WTC11 (cell line): ENCODE results near the gene COL20A1. TPM values are rescaled to one million over a fixed set of nuclear protein-coding genes. Genes with fewer than 3 reads are reported as not detected.

ENCODE experiments used
- ATAC-seq: fragments of 200-7000 bp; cut with Tn5 transposase; 2 replicates; pipeline ENCODE4 v1.10.0; 2021; ENCODE audit warnings: mild to moderate bottlenecking, moderate library complexity
- CTCF ChIA-PET: fragments of 300-600 bp; sonication (Branson Sonifier 250); formaldehyde crosslinking; loops from one replicate; lab custom pipeline; 2021; ENCODE audit warnings: antibody characterized with exemption; lab: Charles Lee
- POLR2A ChIA-PET: fragments of 350-600 bp; sonication (Branson Sonifier 250); formaldehyde crosslinking; loops from one replicate; lab custom pipeline; 2021; ENCODE audit warnings: antibody characterized with exemption; lab: Charles Lee
- DNase-seq: peaks from one replicate; pipeline ENCODE4 v3.0.0; 2021; ENCODE audit warnings: low spot score
- H3K27ac Mint-ChIP-seq: 2 replicates; pipeline ENCODE4 v1.8.0; 2021; ENCODE audit warnings: mixed read lengths
- H3K27me3 Mint-ChIP-seq: 2 replicates; pipeline ENCODE4 v1.8.0; 2021; ENCODE audit warnings: low read depth, mild to moderate bottlenecking, moderate library complexity, mixed read lengths
- H3K36me3 Mint-ChIP-seq: 2 replicates; pipeline ENCODE4 v1.8.0; 2021; ENCODE audit warnings: mixed read lengths
- H3K4me1 Mint-ChIP-seq: 2 replicates; pipeline ENCODE4 v1.8.0; 2022; ENCODE audit warnings: mixed read lengths
- H3K4me3 Mint-ChIP-seq: 2 replicates; pipeline ENCODE4 v1.8.0; 2021; ENCODE audit warnings: mild to moderate bottlenecking, moderate library complexity, mixed read lengths
- H3K9me3 Mint-ChIP-seq: 2 replicates; pipeline ENCODE4 v1.8.0; 2021; ENCODE audit warnings: mixed read lengths
- ATF3 ChIP-seq: sonication (generic); formaldehyde crosslinking; conservative IDR thresholded peaks from 2 replicates; pipeline ENCODE4 v1.8.1; 2022; ENCODE audit warnings: mild to moderate bottlenecking, missing genetic modification reagents
- EMX1 ChIP-seq: fragments of 250-450 bp; sonication (Bioruptor Pico); IDR thresholded peaks from 2 replicates; pipeline ENCODE4 v1.8.0; 2021; ENCODE audit warnings: mild to moderate bottlenecking
- GABPB1 ChIP-seq: sonication (generic); formaldehyde crosslinking; IDR thresholded peaks from 2 replicates; pipeline ENCODE4 v1.8.1; 2023; ENCODE audit warnings: mild to moderate bottlenecking, missing genetic modification reagents
- JAZF1 ChIP-seq: fragments of 250-450 bp; sonication (Bioruptor Pico); IDR thresholded peaks from 2 replicates; pipeline ENCODE4 v1.9.0; 2021; ENCODE audit warnings: moderate library complexity, mild to moderate bottlenecking, inconsistent platforms
- MYBL2 ChIP-seq: sonication (generic); formaldehyde crosslinking; IDR thresholded peaks from 2 replicates; pipeline ENCODE4 v1.8.1; 2023; ENCODE audit warnings: mild to moderate bottlenecking, moderate library complexity, missing genetic modification reagents
- TEAD1 ChIP-seq: sonication (generic); formaldehyde crosslinking; IDR thresholded peaks from 2 replicates; pipeline ENCODE4 v1.8.0; 2022; ENCODE audit warnings: mild to moderate bottlenecking, missing genetic modification reagents
- ZBTB21 ChIP-seq: sonication (generic); formaldehyde crosslinking; IDR thresholded peaks from 2 replicates; pipeline ENCODE4 v1.8.1; 2023; ENCODE audit warnings: mild to moderate bottlenecking, missing genetic modification reagents, borderline replicate concordance
- ZNF138 ChIP-seq: sonication (generic); formaldehyde crosslinking; conservative IDR thresholded peaks from 2 replicates; pipeline ENCODE4 v1.8.1; 2022; ENCODE audit warnings: mild to moderate bottlenecking, moderate library complexity, missing genetic modification reagents
- ZNF219 ChIP-seq: sonication (generic); formaldehyde crosslinking; IDR thresholded peaks from 2 replicates; pipeline ENCODE4 v1.8.0; 2023; ENCODE audit warnings: missing genetic modification reagents, mild to moderate bottlenecking, borderline replicate concordance
- ZNF281 ChIP-seq: sonication (generic); formaldehyde crosslinking; IDR thresholded peaks from 2 replicates; pipeline ENCODE4 v1.8.0; 2023; ENCODE audit warnings: mild to moderate bottlenecking, missing genetic modification reagents
- ZNF396 ChIP-seq: fragments of 250-450 bp; sonication (Bioruptor Pico); IDR thresholded peaks from 2 replicates; pipeline ENCODE4 v1.8.0; 2021; ENCODE audit warnings: mild to moderate bottlenecking, moderate library complexity, borderline replicate concordance
- total RNA-seq: library from RNA; stranded (reverse); gene quantifications from 3 replicates; pipeline ENCODE4 v1.2.3, GENCODE V29; 2021
- TF ChIP-seq, protein P1 (sequence below): fragments of 250-450 bp; sonication (Bioruptor Pico); IDR thresholded peaks from 2 replicates; pipeline ENCODE4 v1.9.0; 2021; ENCODE audit warnings: mild to moderate bottlenecking
- TF ChIP-seq, protein P2 (sequence below): sonication (generic); formaldehyde crosslinking; IDR thresholded peaks from 2 replicates; pipeline ENCODE4 v1.8.1; 2022; ENCODE audit warnings: mild to moderate bottlenecking, missing genetic modification reagents, moderate library complexity, borderline replicate concordance
- TF ChIP-seq, protein P3 (sequence below): sonication (generic); formaldehyde crosslinking; IDR thresholded peaks from 2 replicates; pipeline ENCODE4 v1.8.1; 2023; ENCODE audit warnings: mild to moderate bottlenecking, missing genetic modification reagents, borderline replicate concordance

The COL20A1 gene
- total RNA-seq, 1 experiment from 2014 or later = 1.3 TPM

DNA sequence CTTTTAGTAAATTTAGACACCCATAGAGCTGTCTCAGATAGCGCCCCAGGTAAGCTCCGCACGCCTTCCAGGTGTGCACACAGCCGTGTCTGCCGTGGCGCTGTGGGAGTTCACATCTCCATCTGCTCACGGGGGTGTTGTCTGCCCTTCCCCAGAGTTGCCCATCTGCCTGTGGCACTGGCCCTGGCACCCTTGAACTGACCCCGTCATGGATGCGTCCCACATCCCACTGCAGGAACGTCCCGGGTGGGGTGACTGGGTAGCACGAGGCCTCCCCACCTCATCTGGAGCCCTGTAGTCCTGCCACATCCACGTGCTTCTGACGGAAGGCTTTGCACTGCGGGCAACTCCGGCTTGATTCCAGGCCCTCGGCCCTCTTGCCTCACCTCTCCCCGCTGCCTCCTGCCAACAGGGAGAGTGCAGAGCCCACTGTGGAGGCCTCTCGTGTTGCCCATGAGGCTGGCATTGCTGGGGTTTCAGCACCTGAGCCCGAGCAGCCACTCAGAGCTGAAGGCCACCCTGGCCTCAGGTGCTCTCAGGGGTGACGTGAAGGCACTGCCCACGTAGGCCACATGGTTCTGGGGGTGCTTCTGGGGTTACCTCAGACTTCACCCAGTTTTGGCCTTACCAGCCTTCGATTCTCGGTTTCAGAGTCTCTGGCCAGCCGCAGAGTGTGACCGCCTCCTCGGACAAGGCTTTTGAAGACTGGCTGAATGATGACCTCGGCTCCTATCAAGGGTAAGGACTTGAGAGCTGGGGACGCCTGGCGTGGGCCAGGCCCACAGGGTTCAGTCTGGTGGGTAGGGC, 15.3 kb upstream of the COL20A1 start:
- TF ChIP-seq EMX1 (CRISPR knock-in tag) (no peak), ZNF138 (CRISPR knock-in tag) (no peak), ZNF396 (CRISPR knock-in tag) (no peak), ZNF281 (CRISPR knock-in tag) (no peak), ZBTB21 (no peak), GABPB1 (no peak), TEAD1 (CRISPR knock-in tag) (no peak), ZNF219 (no peak), MYBL2 (no peak)
- TF ChIP-seq, protein P1, sequence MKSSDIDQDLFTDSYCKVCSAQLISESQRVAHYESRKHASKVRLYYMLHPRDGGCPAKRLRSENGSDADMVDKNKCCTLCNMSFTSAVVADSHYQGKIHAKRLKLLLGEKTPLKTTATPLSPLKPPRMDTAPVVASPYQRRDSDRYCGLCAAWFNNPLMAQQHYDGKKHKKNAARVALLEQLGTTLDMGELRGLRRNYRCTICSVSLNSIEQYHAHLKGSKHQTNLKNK (CRISPR knock-in tag) = no peak
- TF ChIP-seq, protein P2, sequence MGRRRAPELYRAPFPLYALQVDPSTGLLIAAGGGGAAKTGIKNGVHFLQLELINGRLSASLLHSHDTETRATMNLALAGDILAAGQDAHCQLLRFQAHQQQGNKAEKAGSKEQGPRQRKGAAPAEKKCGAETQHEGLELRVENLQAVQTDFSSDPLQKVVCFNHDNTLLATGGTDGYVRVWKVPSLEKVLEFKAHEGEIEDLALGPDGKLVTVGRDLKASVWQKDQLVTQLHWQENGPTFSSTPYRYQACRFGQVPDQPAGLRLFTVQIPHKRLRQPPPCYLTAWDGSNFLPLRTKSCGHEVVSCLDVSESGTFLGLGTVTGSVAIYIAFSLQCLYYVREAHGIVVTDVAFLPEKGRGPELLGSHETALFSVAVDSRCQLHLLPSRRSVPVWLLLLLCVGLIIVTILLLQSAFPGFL (CRISPR knock-in tag) = no peak
- TF ChIP-seq, protein P3, sequence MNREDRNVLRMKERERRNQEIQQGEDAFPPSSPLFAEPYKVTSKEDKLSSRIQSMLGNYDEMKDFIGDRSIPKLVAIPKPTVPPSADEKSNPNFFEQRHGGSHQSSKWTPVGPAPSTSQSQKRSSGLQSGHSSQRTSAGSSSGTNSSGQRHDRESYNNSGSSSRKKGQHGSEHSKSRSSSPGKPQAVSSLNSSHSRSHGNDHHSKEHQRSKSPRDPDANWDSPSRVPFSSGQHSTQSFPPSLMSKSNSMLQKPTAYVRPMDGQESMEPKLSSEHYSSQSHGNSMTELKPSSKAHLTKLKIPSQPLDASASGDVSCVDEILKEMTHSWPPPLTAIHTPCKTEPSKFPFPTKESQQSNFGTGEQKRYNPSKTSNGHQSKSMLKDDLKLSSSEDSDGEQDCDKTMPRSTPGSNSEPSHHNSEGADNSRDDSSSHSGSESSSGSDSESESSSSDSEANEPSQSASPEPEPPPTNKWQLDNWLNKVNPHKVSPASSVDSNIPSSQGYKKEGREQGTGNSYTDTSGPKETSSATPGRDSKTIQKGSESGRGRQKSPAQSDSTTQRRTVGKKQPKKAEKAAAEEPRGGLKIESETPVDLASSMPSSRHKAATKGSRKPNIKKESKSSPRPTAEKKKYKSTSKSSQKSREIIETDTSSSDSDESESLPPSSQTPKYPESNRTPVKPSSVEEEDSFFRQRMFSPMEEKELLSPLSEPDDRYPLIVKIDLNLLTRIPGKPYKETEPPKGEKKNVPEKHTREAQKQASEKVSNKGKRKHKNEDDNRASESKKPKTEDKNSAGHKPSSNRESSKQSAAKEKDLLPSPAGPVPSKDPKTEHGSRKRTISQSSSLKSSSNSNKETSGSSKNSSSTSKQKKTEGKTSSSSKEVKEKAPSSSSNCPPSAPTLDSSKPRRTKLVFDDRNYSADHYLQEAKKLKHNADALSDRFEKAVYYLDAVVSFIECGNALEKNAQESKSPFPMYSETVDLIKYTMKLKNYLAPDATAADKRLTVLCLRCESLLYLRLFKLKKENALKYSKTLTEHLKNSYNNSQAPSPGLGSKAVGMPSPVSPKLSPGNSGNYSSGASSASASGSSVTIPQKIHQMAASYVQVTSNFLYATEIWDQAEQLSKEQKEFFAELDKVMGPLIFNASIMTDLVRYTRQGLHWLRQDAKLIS (CRISPR knock-in tag) = no peak
- DNase-seq (no peak), ATAC-seq (no peak)
- peaks cover 9% of the 10 kb centered on the region for H3K4me1 Mint-ChIP-seq
- H3K27me3 Mint-ChIP-seq = no peaks in the 10 kb centered on the region
- no peak overlapping the region for H3K27ac Mint-ChIP-seq
- no peak overlapping the region for H3K4me3 Mint-ChIP-seq
- no peaks in the 10 kb centered on the region for H3K9me3 Mint-ChIP-seq
- peaks cover 27% of the 10 kb centered on the region for H3K36me3 Mint-ChIP-seq
- ChIA-PET POLR2A (no interaction called here), CTCF (interaction anchor here (1.0 to 1.1 kb wide), 2 partner anchors 18 to 47 kb away, joined by 3 to 5 read pairs; no protein-coding TSS in a partner anchor)

GRCh38 chr20:63278661-63279060, 14.3 kb upstream of the COL20A1 start:
- H3K9me3 Mint-ChIP-seq = no peaks in the 10 kb centered on the region
- TF ChIP-seq JAZF1 (CRISPR knock-in tag) (no peak), ZBTB21 (no peak), ATF3 (CRISPR knock-in tag) (no peak)
- no peak overlapping the region for H3K4me3 Mint-ChIP-seq
- no peak overlapping the region for H3K27ac Mint-ChIP-seq
- H3K4me1 Mint-ChIP-seq = peaks cover 7% of the 10 kb centered on the region
- H3K27me3 Mint-ChIP-seq = no peaks in the 10 kb centered on the region
- CTCF ChIA-PET = no interaction called here
- DNase-seq (no peak), ATAC-seq (no peak)
- POLR2A ChIA-PET = no interaction called here
- peaks cover 25% of the 10 kb centered on the region for H3K36me3 Mint-ChIP-seq
